SK-N-SH treated with all-trans-retinoic acid at 6 μM for 48 hours (cell line): Measurements from ENCODE around the gene LYPD6B.

Experiments used
- ATAC-seq: fragments of 200-7000 bp; cut with Tn5 transposase; 3 replicates; pipeline ENCODE4 v1.9.1; 2020; ENCODE audit warnings: mild to moderate bottlenecking, moderate library complexity
- ARNTL ChIP-seq: fragments of 450-650 bp; formaldehyde crosslinking; IDR thresholded peaks from 2 replicates; pipeline ENCODE4 v1.5.0; 2020; ENCODE audit warnings: low read depth, mild to moderate bottlenecking, moderate library complexity, borderline replicate concordance
- CSDC2 ChIP-seq: fragments of 250-450 bp; sonication (Bioruptor Pico); IDR thresholded peaks from 2 replicates; pipeline ENCODE4 v1.5.0; 2020; ENCODE audit warnings: mild to moderate bottlenecking, moderate library complexity
- ESRRG ChIP-seq: fragments of 250-450 bp; sonication (Bioruptor Pico); IDR thresholded peaks from 2 replicates; pipeline ENCODE4 v1.6.1; 2021; ENCODE audit warnings: mild to moderate bottlenecking
- POU6F1 ChIP-seq: fragments of 250-450 bp; sonication (Bioruptor Pico); IDR thresholded peaks from 2 replicates; pipeline ENCODE4 v1.8.0; 2021; ENCODE audit warnings: low read depth, mild to moderate bottlenecking, moderate library complexity, borderline replicate concordance
- PPARA ChIP-seq: fragments of 250-450 bp; sonication (Bioruptor Pico); IDR thresholded peaks from 2 replicates; pipeline ENCODE4 v1.5.0; 2020; ENCODE audit warnings: mild to moderate bottlenecking, borderline replicate concordance
- SNAI2 ChIP-seq: fragments of 250-450 bp; sonication (Bioruptor Pico); IDR thresholded peaks from 2 replicates; pipeline ENCODE4 v1.5.0; 2020; ENCODE audit warnings: mild to moderate bottlenecking, moderate library complexity
- TCF4 ChIP-seq: fragments of 250-450 bp; sonication (Bioruptor Pico); IDR thresholded peaks from 2 replicates; pipeline ENCODE4 v1.8.0; 2021; ENCODE audit warnings: mild to moderate bottlenecking, moderate library complexity, borderline replicate concordance
- TSHZ2 ChIP-seq: fragments of 250-450 bp; sonication (Bioruptor Pico); IDR thresholded peaks from 2 replicates; pipeline ENCODE4 v1.5.0; 2020; ENCODE audit warnings: mild to moderate bottlenecking, moderate library complexity
- ZC3H10 ChIP-seq: fragments of 250-450 bp; sonication (Bioruptor Pico); IDR thresholded peaks from 2 replicates; pipeline ENCODE4 v1.5.1; 2021; ENCODE audit warnings: mild to moderate bottlenecking, moderate library complexity
- ZFP3 ChIP-seq: fragments of 250-450 bp; sonication (Bioruptor Pico); IDR thresholded peaks from 2 replicates; pipeline ENCODE4 v1.5.0; 2020; ENCODE audit warnings: mild to moderate bottlenecking, moderate library complexity
- ZFP30 ChIP-seq: fragments of 450-650 bp; formaldehyde crosslinking; IDR thresholded peaks from 2 replicates; pipeline ENCODE4 v1.5.0; 2022; ENCODE audit warnings: mild to moderate bottlenecking, moderate library complexity
- ZNF565 ChIP-seq: fragments of 450-650 bp; formaldehyde crosslinking; conservative IDR thresholded peaks from 2 replicates; pipeline ENCODE4 v1.5.0; 2020; ENCODE audit warnings: low read depth, mild to moderate bottlenecking, moderate library complexity
- ZNF70 ChIP-seq: fragments of 450-650 bp; formaldehyde crosslinking; IDR thresholded peaks from 2 replicates; pipeline ENCODE4 v1.5.0; 2020; ENCODE audit warnings: mild to moderate bottlenecking, moderate library complexity
- ZNF8 ChIP-seq: fragments of 450-650 bp; formaldehyde crosslinking; IDR thresholded peaks from 2 replicates; pipeline ENCODE4 v1.5.0; 2020; ENCODE audit warnings: mild to moderate bottlenecking, moderate library complexity
- TF ChIP-seq, protein P1 (sequence below): fragments of 250-450 bp; sonication (Bioruptor Pico); IDR thresholded peaks from 2 replicates; pipeline ENCODE4 v1.8.0; 2020; ENCODE audit warnings: mild to moderate bottlenecking, moderate library complexity, borderline replicate concordance
- TF ChIP-seq, protein P2 (sequence below): fragments of 250-450 bp; sonication (Bioruptor Pico); IDR thresholded peaks from 2 replicates; pipeline ENCODE4 v1.5.1; 2020; ENCODE audit warnings: low read depth, mild to moderate bottlenecking, moderate library complexity

LYPD6B gene

DNA sequence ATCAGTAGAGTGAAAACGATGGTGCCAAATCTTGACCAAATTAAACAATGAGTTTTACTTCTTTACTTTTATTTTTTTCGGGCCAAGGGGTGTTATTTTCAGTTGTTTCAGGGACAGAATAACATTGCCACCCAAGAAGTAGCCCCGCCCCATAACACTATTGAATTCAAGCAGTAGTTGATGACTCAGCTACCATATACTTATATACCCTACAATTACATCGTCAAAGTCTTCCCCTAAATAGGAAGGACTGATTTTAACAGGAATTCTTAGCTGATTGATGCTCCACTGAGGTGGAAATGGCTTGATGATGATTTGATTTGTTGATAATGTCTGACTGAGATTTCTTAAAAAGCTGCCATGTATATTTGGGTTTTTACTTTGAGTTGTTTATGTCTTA lies 24.7 kb downstream of the LYPD6B start:
- no peak for ATAC-seq

GRCh38 chr2:149064365-149064841 lies 25.9 kb downstream of the LYPD6B start:
- no peak for ATAC-seq

More for the DNA sequence above, 24.7 kb downstream of the LYPD6B start:
- TF ChIP-seq ZNF565 (CRISPR knock-in tag) (no peak), TCF4 (CRISPR knock-in tag) (no peak), PPARA (CRISPR knock-in tag) (no peak), SNAI2 (CRISPR knock-in tag) (no peak)

GRCh38 chr2:149064856-149065630 lies 26.5 kb downstream of the LYPD6B start:
- TF ChIP-seq SNAI2 (CRISPR knock-in tag), result no peak
- no peak for TF ChIP-seq ESRRG
- TF ChIP-seq ZNF8 (CRISPR knock-in tag), result no peak
- TF ChIP-seq TCF4 (CRISPR knock-in tag), result no peak
- TF ChIP-seq, protein P1, sequence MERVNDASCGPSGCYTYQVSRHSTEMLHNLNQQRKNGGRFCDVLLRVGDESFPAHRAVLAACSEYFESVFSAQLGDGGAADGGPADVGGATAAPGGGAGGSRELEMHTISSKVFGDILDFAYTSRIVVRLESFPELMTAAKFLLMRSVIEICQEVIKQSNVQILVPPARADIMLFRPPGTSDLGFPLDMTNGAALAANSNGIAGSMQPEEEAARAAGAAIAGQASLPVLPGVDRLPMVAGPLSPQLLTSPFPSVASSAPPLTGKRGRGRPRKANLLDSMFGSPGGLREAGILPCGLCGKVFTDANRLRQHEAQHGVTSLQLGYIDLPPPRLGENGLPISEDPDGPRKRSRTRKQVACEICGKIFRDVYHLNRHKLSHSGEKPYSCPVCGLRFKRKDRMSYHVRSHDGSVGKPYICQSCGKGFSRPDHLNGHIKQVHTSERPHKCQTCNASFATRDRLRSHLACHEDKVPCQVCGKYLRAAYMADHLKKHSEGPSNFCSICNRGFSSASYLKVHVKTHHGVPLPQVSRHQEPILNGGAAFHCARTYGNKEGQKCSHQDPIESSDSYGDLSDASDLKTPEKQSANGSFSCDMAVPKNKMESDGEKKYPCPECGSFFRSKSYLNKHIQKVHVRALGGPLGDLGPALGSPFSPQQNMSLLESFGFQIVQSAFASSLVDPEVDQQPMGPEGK (CRISPR knock-in tag), result no peak
- no peak for TF ChIP-seq ZNF70
- TF ChIP-seq POU6F1 (CRISPR knock-in tag), result no peak
- TF ChIP-seq ZC3H10 (CRISPR knock-in tag), result no peak
- no peak for TF ChIP-seq TSHZ2 (CRISPR knock-in tag)
- no peak for TF ChIP-seq ZFP3
- TF ChIP-seq PPARA (CRISPR knock-in tag), result no peak
- TF ChIP-seq, protein P2, sequence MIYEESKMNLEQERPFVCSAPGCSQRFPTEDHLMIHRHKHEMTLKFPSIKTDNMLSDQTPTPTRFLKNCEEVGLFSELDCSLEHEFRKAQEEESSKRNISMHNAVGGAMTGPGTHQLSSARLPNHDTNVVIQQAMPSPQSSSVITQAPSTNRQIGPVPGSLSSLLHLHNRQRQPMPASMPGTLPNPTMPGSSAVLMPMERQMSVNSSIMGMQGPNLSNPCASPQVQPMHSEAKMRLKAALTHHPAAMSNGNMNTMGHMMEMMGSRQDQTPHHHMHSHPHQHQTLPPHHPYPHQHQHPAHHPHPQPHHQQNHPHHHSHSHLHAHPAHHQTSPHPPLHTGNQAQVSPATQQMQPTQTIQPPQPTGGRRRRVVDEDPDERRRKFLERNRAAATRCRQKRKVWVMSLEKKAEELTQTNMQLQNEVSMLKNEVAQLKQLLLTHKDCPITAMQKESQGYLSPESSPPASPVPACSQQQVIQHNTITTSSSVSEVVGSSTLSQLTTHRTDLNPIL (CRISPR knock-in tag), result no peak
- peak; percentile 22 for ATAC-seq

More at GRCh38 chr2:149064365-149064841, 25.9 kb downstream of the LYPD6B start:
- TF ChIP-seq CSDC2 (CRISPR knock-in tag), result no peak
- TF ChIP-seq TCF4 (CRISPR knock-in tag), result no peak
- no peak for TF ChIP-seq ZFP30 (CRISPR knock-in tag)
- no peak for TF ChIP-seq TSHZ2 (CRISPR knock-in tag)
- TF ChIP-seq ZC3H10 (CRISPR knock-in tag), result no peak
- TF ChIP-seq ARNTL (CRISPR knock-in tag), result no peak
- no peak for TF ChIP-seq ZFP3
- 0 out of 2 replicates have a peak, but pooled peaks have one; percentile 20 for TF ChIP-seq SNAI2 (CRISPR knock-in tag)
